Measurements from ENCODE around the gene PSMD3. TPM values are rescaled to one million over a fixed set of nuclear protein-coding genes. Genes with fewer than 3 reads are reported as not detected.

The PSMD3 gene
- 142 to 176 TPM (median 168 TPM) in 5 replicates for total RNA-seq (2022; extraction: Qiagen RNA extraction)

GRCh38 chr17:39980351-39981206, at the start of gene PSMD3:
Gene PSMD3, plus strand, starts transcription at chr17:39980807. Its CDS starts 164 bp downstream, at chr17:39980971.

DNA sequence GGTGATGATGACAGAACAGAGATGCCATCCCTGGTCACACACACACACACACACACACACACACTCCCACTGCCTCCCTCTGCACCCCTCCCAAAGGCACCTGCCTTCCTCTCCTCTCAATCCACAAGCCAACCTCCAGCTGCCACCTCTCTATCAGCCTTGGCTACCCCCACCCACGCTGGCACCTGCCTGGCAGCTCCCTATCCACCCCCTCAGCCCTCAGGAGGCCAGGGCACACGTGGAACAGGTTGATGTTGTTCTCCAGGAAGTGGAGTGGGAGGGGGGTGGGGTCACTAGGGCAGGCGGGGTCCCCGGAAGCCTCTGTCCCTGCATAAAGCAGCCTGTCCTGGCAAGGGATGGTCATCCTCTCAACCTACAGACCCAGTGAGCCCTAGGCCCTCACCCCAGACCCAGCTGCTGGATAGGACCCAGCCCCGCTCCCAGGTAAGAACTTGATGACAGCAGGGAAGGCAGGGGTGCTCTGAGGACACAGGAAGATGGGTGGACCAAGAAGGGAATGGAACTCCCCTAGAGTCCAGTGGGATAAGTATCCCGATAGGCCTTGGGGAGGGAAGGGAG, 17.9 kb upstream of the PSMD3 start, which contains the start of gene GSDMA:
Gene GSDMA, plus strand, starts transcription at position 363 of the 579 bp plus-strand sequence. CDS start 2,684 bp downstream, outside the sequence.

DNA sequence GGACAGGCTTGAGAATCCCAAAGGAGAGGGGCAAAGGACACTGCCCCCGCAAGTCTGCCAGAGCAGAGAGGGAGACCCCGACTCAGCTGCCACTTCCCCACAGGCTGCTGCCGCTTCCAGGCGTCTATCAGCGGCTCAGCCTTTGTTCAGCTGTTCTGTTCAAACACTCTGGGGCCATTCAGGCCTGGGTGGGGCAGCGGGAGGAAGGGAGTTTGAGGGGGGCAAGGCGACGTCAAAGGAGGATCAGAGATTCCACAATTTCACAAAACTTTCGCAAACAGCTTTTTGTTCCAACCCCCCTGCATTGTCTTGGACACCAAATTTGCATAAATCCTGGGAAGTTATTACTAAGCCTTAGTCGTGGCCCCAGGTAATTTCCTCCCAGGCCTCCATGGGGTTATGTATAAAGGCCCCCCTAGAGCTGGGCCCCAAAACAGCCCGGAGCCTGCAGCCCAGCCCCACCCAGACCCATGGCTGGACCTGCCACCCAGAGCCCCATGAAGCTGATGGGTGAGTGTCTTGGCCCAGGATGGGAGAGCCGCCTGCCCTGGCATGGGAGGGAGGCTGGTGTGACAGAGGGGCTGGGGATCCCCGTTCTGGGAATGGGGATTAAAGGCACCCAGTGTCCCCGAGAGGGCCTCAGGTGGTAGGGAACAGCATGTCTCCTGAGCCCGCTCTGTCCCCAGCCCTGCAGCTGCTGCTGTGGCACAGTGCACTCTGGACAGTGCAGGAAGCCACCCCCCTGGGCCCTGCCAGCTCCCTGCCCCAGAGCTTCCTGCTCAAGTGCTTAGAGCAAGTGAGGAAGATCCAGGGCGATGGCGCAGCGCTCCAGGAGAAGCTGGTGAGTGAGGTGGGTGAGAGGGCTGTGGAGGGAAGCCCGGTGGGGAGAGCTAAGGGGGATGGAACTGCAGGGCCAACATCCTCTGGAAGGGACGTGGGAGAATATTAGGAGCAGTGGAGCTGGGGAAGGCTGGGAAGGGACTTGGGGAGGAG, 34.7 kb downstream of the PSMD3 start, which contains the start of gene CSF3:
Gene CSF3, plus strand, starts transcription at position 436 of the 993 bp plus-strand sequence. Its CDS starts 35 bp downstream, at position 471.

Other genes with a start within 250 kb of the PSMD3 start
- gene GRB7, start 242.9 kb upstream of the PSMD3 start, total RNA-seq (2022; extraction: Qiagen RNA extraction), result 3.9 to 7.3 TPM (median 6.6 TPM) in 5 replicates
- gene IKZF3, start 116.5 kb upstream of the PSMD3 start, total RNA-seq (2022; extraction: Qiagen RNA extraction), result not detected in 5 replicates
- not detected in 5 replicates for gene ZPBP2, start 112.6 kb upstream of the PSMD3 start, total RNA-seq (2022; extraction: Qiagen RNA extraction)
- gene GSDMB, start 62.2 kb upstream of the PSMD3 start, total RNA-seq (2022; extraction: Qiagen RNA extraction), result 1.9 to 2.8 TPM (median 2.4 TPM) in 5 replicates
- gene ORMDL3, start 53.2 kb upstream of the PSMD3 start, total RNA-seq (2022; extraction: Qiagen RNA extraction), result 30.9 to 48.5 TPM (median 42.9 TPM) in 5 replicates
- gene LRRC3C, start 53.1 kb upstream of the PSMD3 start, total RNA-seq (2022; extraction: Qiagen RNA extraction), result not detected in 5 replicates
- not detected in 5 replicates for gene GSDMA, start 17.8 kb upstream of the PSMD3 start, total RNA-seq (2022; extraction: Qiagen RNA extraction)
- gene CSF3, start 34.6 kb downstream of the PSMD3 start, total RNA-seq (2022; extraction: Qiagen RNA extraction), result 0.06 to 0.30 TPM (median 0.20 TPM) in 4 of 5 replicates, not detected in the other
- gene MED24, start 73.6 kb downstream of the PSMD3 start, total RNA-seq (2022; extraction: Qiagen RNA extraction), result 41.3 to 58.6 TPM (median 56.3 TPM) in 5 replicates
- gene THRA, start 82.2 kb downstream of the PSMD3 start, total RNA-seq (2022; extraction: Qiagen RNA extraction), result 13.4 to 20.8 TPM (median 19.2 TPM) in 5 replicates
- gene NR1D1, start 119.8 kb downstream of the PSMD3 start, total RNA-seq (2022; extraction: Qiagen RNA extraction), result 8.5 to 11.8 TPM (median 10.9 TPM) in 5 replicates
- 54.9 to 65.5 TPM (median 62.1 TPM) in 5 replicates for gene MSL1, start 141.2 kb downstream of the PSMD3 start, total RNA-seq (2022; extraction: Qiagen RNA extraction)
- 43.9 to 47.3 TPM (median 46.8 TPM) in 5 replicates for gene CASC3, start 159.7 kb downstream of the PSMD3 start, total RNA-seq (2022; extraction: Qiagen RNA extraction)
- gene RAPGEFL1, start 196.7 kb downstream of the PSMD3 start, total RNA-seq (2022; extraction: Qiagen RNA extraction), result 2.6 to 2.9 TPM (median 2.8 TPM) in 5 replicates
- 17.5 to 23.7 TPM (median 21.1 TPM) in 5 replicates for gene WIPF2, start 238.5 kb downstream of the PSMD3 start, total RNA-seq (2022; extraction: Qiagen RNA extraction)

All from A549 treated with CORT108297 at 1 μM for 4 hours (cell line).